GM12891 (cell line): ENCODE results near the gene BCAT1.

ENCODE experiments used
- POLR2A ChIP-seq: IDR thresholded peaks from 2 replicates; pipeline ENCODE4 v1.6.1; 2011; ENCODE audit warnings: low read depth, low read length, control low read depth
- POLR2AphosphoS5 ChIP-seq: IDR thresholded peaks from 2 replicates; pipeline ENCODE4 v1.6.1; 2011; ENCODE audit warnings: low read depth, low read length, control low read depth
- SPI1 ChIP-seq: IDR thresholded peaks from 2 replicates; pipeline ENCODE4 v1.6.1; 2011; ENCODE audit warnings: low read depth, low read length, control low read depth
- TAF1 ChIP-seq: IDR thresholded peaks from 2 replicates; pipeline ENCODE4 v1.6.1; 2011; ENCODE audit warnings: low read depth, low read length, control low read depth

DNA sequence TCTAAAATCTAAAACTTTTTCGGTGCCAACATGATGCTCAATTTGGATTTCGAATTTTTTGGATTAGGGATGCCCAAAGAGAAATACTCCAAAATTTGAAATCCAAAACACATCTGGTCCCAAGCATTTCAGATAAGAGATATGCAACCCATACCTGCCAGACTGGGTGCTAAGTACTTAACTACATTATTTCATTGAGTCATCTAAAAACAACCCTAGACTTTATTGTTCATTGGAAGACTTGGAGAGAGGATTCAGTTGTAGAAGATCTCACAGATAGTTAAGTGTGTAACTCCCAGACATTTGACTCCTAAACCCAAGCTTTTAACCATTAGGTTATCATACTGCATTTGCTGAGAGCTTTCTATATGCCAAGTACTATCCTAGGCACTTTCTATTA is 102.2 kb downstream of the BCAT1 start:
- no peak for TF ChIP-seq POLR2AphosphoS5
- no peak for TF ChIP-seq POLR2A
- TF ChIP-seq TAF1, result no peak
- TF ChIP-seq SPI1, result no peak
